H1 (cell line): Measurements from ENCODE around the gene ARHGAP5. TPM values are rescaled to one million over a fixed set of nuclear protein-coding genes. Genes with fewer than 3 reads are reported as not detected.

Experiments
- RFX5 ChIP-seq: IDR thresholded peaks from 2 replicates; pipeline ENCODE4 v1.6.1; 2011; ENCODE audit warnings: low read depth, low read length, improper control_type of control experiment, borderline replicate concordance
- SAP30 ChIP-seq: fragments of 300-600 bp; sonication (generic); IDR thresholded peaks from 2 replicates; pipeline ENCODE4 v1.7.1; 2012; ENCODE audit warnings: low read length, moderate library complexity, mild to moderate bottlenecking, inconsistent platforms; ENCODE audit not compliant: insufficient read depth, insufficient replicate concordance
- TAF1 ChIP-seq: IDR thresholded peaks from 2 replicates; pipeline ENCODE4 v1.6.1; 2011; ENCODE audit warnings: mild to moderate bottlenecking, low read depth, low read length
- polyA plus RNA-seq, 7 experiments: library from polyadenylated mRNA; depleted of rRNA in 3 of 7; stranded (reverse) in 5 of 7; unstranded in 2 of 7; fragments of >200 nt in 5 of 7; fragments of 200-250 nt in 2 of 7; gene quantifications; 1 replicate in 5 of 7; 2 replicates in 1 of 7; 4 replicates in 1 of 7; pipeline versions ENCODE4 v1.2.1 to v1.2.3, GENCODE V29; 2011 to 2013; ENCODE audit warnings: missing spikeins in 2 of 7, mixed read lengths in 2 of 7
- total RNA-seq: library from RNA; stranded (reverse); fragmentation: NEBNext Ultra II Directional; extraction: Animal tissue kit (Norgen Biotek cat#: 25700); gene quantifications from 2 replicates; pipeline ENCODE4 v1.2.1, GENCODE V29; 2021

ARHGAP5 gene
- total and polyA plus RNA-seq, 2 of the 8 experiments (the other 6 are each of a cell fraction or from before 2014, with no cell fraction given), result 7.8 to 77.3 TPM

- no peak for TF ChIP-seq SAP30
- no peak for TF ChIP-seq TAF1
- no peak for TF ChIP-seq RFX5
These were observed 25.9 kb downstream of the ARHGAP5 start (continued) for GRCh38 chr14:32102968-32103367.
